Activated effector memory CD4-positive, alpha-beta T cell treated with Interleukin-2 at 50 U/mL for 16 hours (primary cell): ENCODE measurements around the gene SASH3.

Experiments used
- DNase-seq: peaks from one replicate; pipeline ENCODE4 v3.0.0-alpha.2; 2020

SASH3 gene

GRCh38 chrX:129760155-129760554 lies 19.6 kb upstream of the SASH3 start:
- DNase-seq: no peak

GRCh38 chrX:129760981-129761380 lies 18.8 kb upstream of the SASH3 start:
- DNase-seq: no peak

GRCh38 chrX:129761596-129761995 lies 18.2 kb upstream of the SASH3 start:
- no peak for DNase-seq

- DNase-seq: no peak
These were observed 17.3 kb upstream of the SASH3 start for GRCh38 chrX:129762448-129762847.

GRCh38 chrX:129763666-129764065 lies 16.1 kb upstream of the SASH3 start:
- DNase-seq: no peak

- DNase-seq: no peak
These were observed 11.6 kb upstream of the SASH3 start for GRCh38 chrX:129768186-129768585.

GRCh38 chrX:129768586-129769466 lies 10.9 kb upstream of the SASH3 start:
- DNase-seq: no peak

GRCh38 chrX:129769467-129770154 lies 10.1 kb upstream of the SASH3 start:
- peak; percentile 66 for DNase-seq

- DNase-seq: no peak
These were observed 8.3 kb upstream of the SASH3 start for GRCh38 chrX:129771266-129771995.

- no peak for DNase-seq
These were observed 6.8 kb upstream of the SASH3 start for GRCh38 chrX:129772796-129773431.

- DNase-seq: no peak
These were observed 5.9 kb upstream of the SASH3 start for GRCh38 chrX:129773649-129774458.

- DNase-seq: peak; percentile 69
These were observed 2.3 kb upstream of the SASH3 start for GRCh38 chrX:129777218-129778030.

- no peak for DNase-seq
These were observed 570 bp upstream of the SASH3 start for GRCh38 chrX:129779086-129779672.

GRCh38 chrX:129780441-129781105 lies 824 bp downstream of the SASH3 start:
- no peak for DNase-seq

- peak; percentile 76 for DNase-seq
These were observed 1.5 kb downstream of the SASH3 start for GRCh38 chrX:129781134-129781672.

- no peak for DNase-seq
These were observed 2.1 kb downstream of the SASH3 start for GRCh38 chrX:129781680-129782495.

- no peak for DNase-seq
These were observed 3.0 kb downstream of the SASH3 start for GRCh38 chrX:129782706-129783105.

GRCh38 chrX:129783291-129783713 lies 3.6 kb downstream of the SASH3 start:
- no peak for DNase-seq

- DNase-seq: no peak
These were observed 4.6 kb downstream of the SASH3 start for GRCh38 chrX:129784371-129784770.
